Endothelial cell (in vitro differentiated cells): ENCODE measurements around the gene RAC3. TPM values are rescaled to one million over a fixed set of nuclear protein-coding genes. Genes with fewer than 3 reads are reported as not detected.

Source experiments
- DNase-seq: peaks from one replicate; pipeline ENCODE4 v3.0.0; 2021; ENCODE audit warnings: low spot score
- H3K27ac Mint-ChIP-seq: one replicate; pipeline ENCODE4 v1.8.0; 2021; ENCODE audit warnings: mixed read lengths, inconsistent platforms; ENCODE audit not compliant: unreplicated experiment
- H3K27me3 Mint-ChIP-seq: one replicate; pipeline ENCODE4 v1.8.0; 2021; ENCODE audit warnings: mild to moderate bottlenecking, moderate library complexity, mixed read lengths, inconsistent platforms; ENCODE audit not compliant: unreplicated experiment
- H3K36me3 Mint-ChIP-seq: one replicate; pipeline ENCODE4 v1.8.0; 2021; ENCODE audit warnings: mild to moderate bottlenecking, low read depth, mixed read lengths, inconsistent platforms; ENCODE audit not compliant: unreplicated experiment
- H3K4me1 Mint-ChIP-seq: one replicate; pipeline ENCODE4 v1.8.0; 2021; ENCODE audit warnings: mild to moderate bottlenecking, mixed read lengths, inconsistent platforms; ENCODE audit not compliant: unreplicated experiment
- H3K4me3 Mint-ChIP-seq: one replicate; pipeline ENCODE4 v1.8.0; 2021; ENCODE audit warnings: mild to moderate bottlenecking, mixed read lengths, inconsistent platforms; ENCODE audit not compliant: unreplicated experiment
- H3K9me3 Mint-ChIP-seq: one replicate; pipeline ENCODE4 v1.8.0; 2021; ENCODE audit warnings: mixed read lengths, inconsistent platforms; ENCODE audit not compliant: unreplicated experiment
- CTCF ChIP-seq: fragments of 200-600 bp; sonication (generic); IDR thresholded peaks from one replicate; pipeline ENCODE4 v1.5.0; 2021; ENCODE audit warnings: antibody characterized with exemption; ENCODE audit not compliant: unreplicated experiment
- total RNA-seq: library from RNA; stranded (reverse); fragmentation: NEBNext Ultra II Directional; extraction: Animal tissue kit (Norgen Biotek cat#: 25700); gene quantifications from one replicate; pipeline ENCODE4 v1.2.1, GENCODE V29; 2021; ENCODE audit not compliant: unreplicated experiment

The RAC3 gene
- total RNA-seq, 1 donor from 2014 or later, result 24.0 TPM

DNA sequence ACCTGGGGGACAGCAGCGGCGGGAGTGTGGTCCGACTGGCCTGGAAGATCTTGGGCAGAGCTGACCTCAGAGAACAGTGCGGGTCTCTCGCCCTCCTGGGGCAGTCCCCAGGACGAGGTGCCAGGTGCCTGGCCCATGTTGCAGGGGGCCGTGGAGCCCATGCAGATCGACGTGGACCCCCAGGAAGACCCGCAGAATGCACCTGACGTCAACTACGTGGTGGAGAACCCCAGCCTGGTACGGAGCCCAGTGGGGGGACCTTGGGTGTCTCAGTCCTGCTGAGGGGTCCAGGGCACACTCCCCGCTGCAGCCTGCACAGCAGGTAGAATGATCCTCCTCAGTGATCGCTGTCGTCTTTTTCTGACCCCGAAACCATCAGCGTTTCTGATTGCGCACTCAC is 21.7 kb downstream of the RAC3 start:
- no peak for TF ChIP-seq CTCF
- H3K27me3 Mint-ChIP-seq, result peaks cover 11% of the 10 kb centered on the region
- no peaks in the 10 kb centered on the region for H3K9me3 Mint-ChIP-seq
- H3K27ac Mint-ChIP-seq, result no peak overlapping the region
- no peak for DNase-seq
- H3K36me3 Mint-ChIP-seq, result no peaks in the 10 kb centered on the region
- no peaks in the 10 kb centered on the region for H3K4me1 Mint-ChIP-seq
- H3K4me3 Mint-ChIP-seq, result peak overlapping the region; percentile 85

GRCh38 chr17:82053556-82054263 is 22.2 kb downstream of the RAC3 start:
- TF ChIP-seq CTCF, result no peak
- H3K27me3 Mint-ChIP-seq, result peaks cover 11% of the 10 kb centered on the region
- DNase-seq, result no peak
- H3K4me1 Mint-ChIP-seq, result no peaks in the 10 kb centered on the region
- no peak overlapping the region for H3K27ac Mint-ChIP-seq
- no peaks in the 10 kb centered on the region for H3K9me3 Mint-ChIP-seq
- H3K4me3 Mint-ChIP-seq, result peak overlapping the region; percentile 85
- no peaks in the 10 kb centered on the region for H3K36me3 Mint-ChIP-seq

DNA sequence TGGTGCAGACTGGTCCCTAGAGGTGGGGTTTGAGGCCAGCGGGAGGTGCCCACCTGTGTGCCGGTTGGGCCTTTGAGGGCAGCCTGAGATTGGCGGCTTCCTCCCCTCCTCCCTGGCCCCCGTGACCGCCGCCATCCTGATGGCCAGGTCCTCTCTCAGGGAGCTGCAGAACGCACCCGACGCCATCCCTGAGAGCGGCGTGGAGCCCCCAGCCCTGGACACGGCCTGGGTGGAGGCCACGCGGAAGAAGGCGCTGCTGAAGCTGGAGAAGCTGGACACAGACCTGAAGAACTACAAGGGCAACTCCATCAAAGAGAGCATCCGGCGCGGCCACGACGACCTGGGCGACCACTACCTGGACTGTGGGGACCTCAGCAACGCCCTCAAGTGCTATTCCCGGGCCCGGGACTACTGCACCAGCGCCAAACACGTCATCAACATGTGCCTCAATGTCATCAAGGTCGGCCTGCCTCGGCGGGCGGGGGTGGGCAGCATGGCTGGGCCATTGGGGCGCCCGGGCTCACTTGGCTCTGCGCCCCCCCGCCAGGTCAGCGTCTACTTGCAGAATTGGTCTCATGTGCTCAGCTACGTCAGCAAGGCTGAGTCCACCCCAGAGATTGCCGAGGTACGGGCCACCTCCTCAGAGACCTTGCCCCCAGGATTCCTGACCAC is 23.0 kb downstream of the RAC3 start:
- H3K36me3 Mint-ChIP-seq, result no peaks in the 10 kb centered on the region
- H3K4me1 Mint-ChIP-seq, result no peaks in the 10 kb centered on the region
- no peak for DNase-seq
- no peak overlapping the region for H3K27ac Mint-ChIP-seq
- H3K4me3 Mint-ChIP-seq, result no peak overlapping the region
- no peak for TF ChIP-seq CTCF
- no peaks in the 10 kb centered on the region for H3K9me3 Mint-ChIP-seq
- peaks cover 11% of the 10 kb centered on the region for H3K27me3 Mint-ChIP-seq

DNA sequence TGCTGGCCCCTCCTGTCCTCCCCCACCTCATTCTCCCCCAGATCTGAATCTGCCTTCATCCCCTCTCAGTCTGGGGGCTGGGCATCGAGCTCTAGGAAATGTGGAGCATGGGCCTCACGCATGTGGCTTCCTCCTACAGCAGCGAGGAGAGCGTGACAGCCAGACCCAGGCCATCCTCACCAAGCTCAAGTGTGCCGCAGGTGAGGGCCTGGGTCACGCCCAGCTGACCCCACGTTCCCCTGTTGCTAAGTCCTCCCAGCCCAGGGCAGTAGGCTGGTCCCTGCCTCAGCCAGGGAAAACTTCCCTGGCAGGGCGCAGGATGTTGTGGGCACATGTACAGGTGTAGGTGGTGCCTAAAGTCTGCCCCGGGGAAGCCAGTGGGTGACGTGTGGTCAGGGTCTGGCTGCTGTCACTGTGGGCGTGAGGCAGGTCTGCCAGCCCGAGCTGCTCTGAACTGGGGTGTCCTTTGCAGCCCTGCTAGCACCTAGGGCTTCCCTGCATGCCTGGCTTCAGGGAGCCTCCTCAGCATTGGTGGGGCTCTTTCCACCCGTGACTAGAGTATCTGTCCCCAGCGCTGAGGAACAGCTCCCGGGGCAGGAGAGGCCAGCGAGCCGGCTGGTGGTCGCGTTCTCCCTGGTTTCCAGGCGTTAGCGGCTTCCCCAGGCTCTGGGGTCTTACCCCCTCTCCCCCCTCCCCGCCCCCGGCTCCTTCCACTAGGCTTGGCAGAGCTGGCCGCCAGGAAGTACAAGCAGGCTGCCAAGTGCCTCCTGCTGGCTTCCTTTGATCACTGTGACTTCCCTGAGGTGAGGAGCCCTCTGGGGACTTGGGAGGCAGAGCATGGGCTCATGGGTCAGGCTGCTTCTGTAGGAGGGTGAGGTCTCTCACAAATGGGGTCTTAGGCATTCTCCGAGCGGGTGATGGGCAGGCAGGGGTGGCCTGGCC is 23.8 kb downstream of the RAC3 start:
- no peak overlapping the region for H3K4me3 Mint-ChIP-seq
- H3K27ac Mint-ChIP-seq, result peak overlapping the region; percentile 13

More for the DNA sequence above, 23.8 kb downstream of the RAC3 start:
- TF ChIP-seq CTCF, result no peak
- Mint-ChIP-seq H3K27me3 (peaks cover 13% of the 10 kb centered on the region), H3K9me3 (no peaks in the 10 kb centered on the region), H3K36me3 (no peaks in the 10 kb centered on the region), H3K4me1 (no peaks in the 10 kb centered on the region)
- no peak for DNase-seq
